Tibial artery (tissue), 4 donors: ENCODE results near the gene GPR161.

Experiments
- DNase-seq, 2 donors: peaks; one replicate each; pipeline ENCODE4 v3.0.0-alpha.2; 2019
- H3K27ac ChIP-seq, 2 donors: fragments of 200-600 bp; sonication (generic) in 1 of 2; 1 replicate in 1 of 2; 2 replicates in 1 of 2; pipeline ENCODE4 v1.5.1; 2018 to 2019; ENCODE audit warnings: mild to moderate bottlenecking in 1 of 2
- H3K27me3 ChIP-seq, 2 donors: fragments of 200-600 bp; sonication (generic) in 1 of 2; one replicate each; pipeline versions ENCODE4 v1.5.1 to v1.6.0; 2016 to 2019
- H3K36me3 ChIP-seq, 3 donors: fragments of 200-600 bp; sonication (generic) in 2 of 3; one replicate each; pipeline ENCODE4 v1.5.1; 2016 to 2019; ENCODE audit warnings: mild to moderate bottlenecking in 2 of 3
- H3K4me1 ChIP-seq, 4 donors: fragments of 200-600 bp; sonication (generic) in 2 of 4; 1 replicate in 3 of 4; 2 replicates in 1 of 4; pipeline ENCODE4 v1.5.1; 2016 to 2019
- H3K4me3 ChIP-seq, 2 donors: fragments of 200-600 bp; sonication (generic) in 1 of 2; 1 replicate in 1 of 2; 2 replicates in 1 of 2; pipeline ENCODE4 v1.5.1; 2018 to 2019; ENCODE audit warnings: mild to moderate bottlenecking in 2 of 2
- H3K9me3 ChIP-seq, 3 donors: fragments of 200-600 bp; sonication (generic) in 1 of 3; one replicate each; pipeline ENCODE4 v1.5.1; 2016 to 2019
- intact Hi-C: fragments of 100-400 bp; cut with DNase I; formaldehyde crosslinking; loops from one replicate; pipeline ENCODE4 v1.15.0; 2023; ENCODE audit warnings: low total_unique reads
- TF ChIP-seq, protein P1 (sequence below), 2 experiments: fragments of 200-600 bp in 1 of 2; fragments of 450-650 bp in 1 of 2; IDR thresholded peaks; one replicate each; pipeline ENCODE4 v1.5.1; 2017 to 2019; ENCODE audit warnings: antibody characterized with exemption in 2 of 2, mild to moderate bottlenecking in 1 of 2, moderate library complexity in 1 of 2

The GPR161 gene

DNA sequence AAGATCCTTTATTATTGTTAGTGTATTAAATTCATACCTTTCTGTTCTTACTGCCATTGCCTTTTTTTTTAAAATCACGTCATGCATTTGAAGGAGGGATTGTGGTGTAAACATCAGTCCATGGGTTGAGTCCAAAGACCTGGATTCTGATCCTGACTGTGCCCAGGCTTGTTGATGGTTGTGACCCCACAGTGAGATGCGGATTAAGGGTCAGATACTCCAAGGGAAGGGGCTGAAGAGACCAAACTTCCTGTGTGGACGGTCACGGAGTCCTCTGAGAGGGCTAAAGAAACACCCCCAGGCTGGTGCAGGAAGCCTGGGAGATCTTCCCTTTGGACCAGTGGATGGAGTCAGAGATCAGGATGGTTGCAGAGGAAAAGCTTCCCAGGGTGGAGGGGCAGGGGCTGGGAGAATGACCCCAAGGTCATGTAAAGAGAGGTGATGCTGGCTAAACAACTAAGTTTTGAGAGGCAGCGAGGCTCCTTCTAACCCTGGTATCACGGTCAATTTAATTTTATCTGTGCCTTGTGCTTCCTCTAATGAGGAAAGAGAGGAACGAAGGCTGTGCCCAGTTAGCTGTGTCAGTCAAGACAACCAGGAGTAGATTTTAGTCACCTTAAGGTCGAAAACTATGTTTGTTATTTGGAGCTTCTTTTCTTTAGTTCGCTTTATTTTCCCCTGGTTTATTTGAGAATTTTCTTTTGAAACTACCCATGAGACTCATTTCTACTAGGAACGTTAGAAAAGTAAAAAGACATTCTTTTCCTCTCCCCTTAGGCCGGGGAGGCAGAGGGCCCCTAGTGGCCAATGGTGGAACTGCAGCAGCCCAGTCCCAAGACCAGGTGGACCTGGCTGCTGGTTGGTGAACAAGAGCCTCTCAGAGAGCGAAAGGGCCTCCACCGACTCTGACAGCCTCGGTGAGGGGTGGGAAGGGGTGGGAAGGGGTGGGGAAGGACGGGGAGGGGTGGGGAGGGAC, 8.7 kb upstream of the GPR161 start:
- no peaks in the 10 kb centered on the region for H3K27me3 ChIP-seq
- intact Hi-C loops = loop anchor here (10.0 kb wide), 1 partner anchor 61 kb away; no protein-coding TSS in a partner anchor
- H3K4me1 ChIP-seq = peaks cover 0 to 9% (median 0%) of the 10 kb centered on the region in 4 donors
- peak; percentile 83 to 90 for DNase-seq
- no peaks in the 10 kb centered on the region for H3K9me3 ChIP-seq
- H3K27ac ChIP-seq = peak overlapping the region in 1 of 2 donors; percentile 33
- no peaks in the 10 kb centered on the region for H3K36me3 ChIP-seq
- no peak overlapping the region for H3K4me3 ChIP-seq
- TF ChIP-seq, protein P1, sequence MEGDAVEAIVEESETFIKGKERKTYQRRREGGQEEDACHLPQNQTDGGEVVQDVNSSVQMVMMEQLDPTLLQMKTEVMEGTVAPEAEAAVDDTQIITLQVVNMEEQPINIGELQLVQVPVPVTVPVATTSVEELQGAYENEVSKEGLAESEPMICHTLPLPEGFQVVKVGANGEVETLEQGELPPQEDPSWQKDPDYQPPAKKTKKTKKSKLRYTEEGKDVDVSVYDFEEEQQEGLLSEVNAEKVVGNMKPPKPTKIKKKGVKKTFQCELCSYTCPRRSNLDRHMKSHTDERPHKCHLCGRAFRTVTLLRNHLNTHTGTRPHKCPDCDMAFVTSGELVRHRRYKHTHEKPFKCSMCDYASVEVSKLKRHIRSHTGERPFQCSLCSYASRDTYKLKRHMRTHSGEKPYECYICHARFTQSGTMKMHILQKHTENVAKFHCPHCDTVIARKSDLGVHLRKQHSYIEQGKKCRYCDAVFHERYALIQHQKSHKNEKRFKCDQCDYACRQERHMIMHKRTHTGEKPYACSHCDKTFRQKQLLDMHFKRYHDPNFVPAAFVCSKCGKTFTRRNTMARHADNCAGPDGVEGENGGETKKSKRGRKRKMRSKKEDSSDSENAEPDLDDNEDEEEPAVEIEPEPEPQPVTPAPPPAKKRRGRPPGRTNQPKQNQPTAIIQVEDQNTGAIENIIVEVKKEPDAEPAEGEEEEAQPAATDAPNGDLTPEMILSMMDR (IDR thresholded peaks at IDR 0.05) = peak; percentile 91 to 98

DNA sequence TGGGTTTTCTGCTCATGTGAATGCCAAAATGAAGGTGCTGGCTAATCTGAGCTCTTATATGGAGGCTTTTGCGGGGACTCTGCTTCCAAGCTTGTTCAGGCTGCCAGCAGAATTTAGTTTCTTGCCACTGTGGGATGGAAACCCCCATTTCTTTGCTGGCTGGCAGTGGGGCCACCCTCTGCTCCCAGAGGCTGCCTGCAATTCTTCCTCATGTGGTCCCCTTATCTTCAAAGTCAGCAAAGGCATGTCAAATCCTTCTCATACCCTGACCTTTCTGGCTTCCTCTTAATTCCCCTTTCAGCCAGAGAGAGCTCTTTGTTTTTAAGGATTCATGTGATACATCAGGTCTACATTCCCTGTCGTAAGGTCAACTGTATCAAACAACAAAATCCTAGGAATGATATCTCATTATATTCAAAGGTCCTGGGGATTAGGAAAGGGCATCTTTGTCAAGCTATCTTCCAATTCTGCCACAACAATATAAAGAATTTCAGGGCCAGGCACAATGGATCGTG, 5.2 kb upstream of the GPR161 start:
- Histone ChIP-seq H3K27me3 (no peaks in the 10 kb centered on the region), H3K4me3 (no peak overlapping the region), H3K36me3 (no peaks in the 10 kb centered on the region), H3K4me1 (peaks cover 0 to 10% (median 1%) of the 10 kb centered on the region in 4 donors), H3K9me3 (no peaks in the 10 kb centered on the region), H3K27ac (no peak overlapping the region)
- intact Hi-C loops = loop anchor here (10.0 kb wide), 1 partner anchor 57 kb away; no protein-coding TSS in a partner anchor
- DNase-seq = no peak
- TF ChIP-seq, protein P1 (IDR thresholded peaks at IDR 0.05) = no peak

DNA sequence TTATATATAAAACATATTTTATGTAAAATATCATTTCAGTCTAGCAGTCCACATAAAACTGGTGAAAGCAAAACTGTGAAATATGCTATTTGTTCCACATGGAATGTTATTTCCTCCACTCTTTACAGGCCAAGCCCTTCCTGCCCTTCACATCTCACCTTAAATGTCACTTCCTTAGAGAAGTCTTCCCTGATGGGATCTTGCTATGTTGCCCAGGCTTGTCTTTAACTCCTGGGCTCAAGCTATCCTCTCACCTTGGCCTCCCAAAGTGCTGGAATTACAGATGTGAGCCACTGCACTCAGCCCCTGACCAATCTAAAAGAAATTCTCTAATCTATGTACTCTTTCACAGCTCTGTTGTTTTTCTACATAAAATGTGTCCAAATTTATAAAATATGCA, 2.3 kb upstream of the GPR161 start:
- DNase-seq = no peak
- Histone ChIP-seq H3K9me3 (no peaks in the 10 kb centered on the region), H3K4me3 (no peak overlapping the region), H3K4me1 (peaks cover 0 to 23% (median 18%) of the 10 kb centered on the region in 4 donors), H3K27me3 (no peaks in the 10 kb centered on the region), H3K27ac (no peak overlapping the region), H3K36me3 (no peaks in the 10 kb centered on the region)
- intact Hi-C loops = no loop called here
- TF ChIP-seq, protein P1 (IDR thresholded peaks at IDR 0.05) = no peak

DNA sequence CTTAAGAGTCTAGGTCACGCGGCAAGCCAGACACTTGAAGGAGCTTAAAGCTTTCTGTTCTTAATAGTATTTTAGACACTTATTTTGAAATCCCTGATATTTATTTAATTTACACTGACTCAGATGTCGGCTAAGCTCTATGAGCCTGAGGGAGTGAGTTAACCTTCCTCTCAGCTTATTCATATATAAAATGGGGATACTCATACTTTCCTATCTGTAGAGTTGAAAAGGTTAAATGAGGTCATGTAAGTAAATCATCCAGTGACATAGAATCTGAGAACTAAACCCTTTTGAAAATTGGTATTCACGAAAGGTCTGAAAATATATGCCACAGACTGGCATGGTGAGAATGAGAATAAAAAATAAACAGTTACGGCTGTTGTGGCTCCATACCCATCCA, 1.4 kb upstream of the GPR161 start:
- no peaks in the 10 kb centered on the region for H3K9me3 ChIP-seq
- no peak overlapping the region for H3K4me3 ChIP-seq
- peaks cover 0 to 23% (median 18%) of the 10 kb centered on the region in 4 donors for H3K4me1 ChIP-seq
- no peaks in the 10 kb centered on the region for H3K27me3 ChIP-seq
- H3K36me3 ChIP-seq = no peaks in the 10 kb centered on the region
- peak overlapping the region; percentile 84 to 85 for H3K27ac ChIP-seq
- TF ChIP-seq, protein P1 (IDR thresholded peaks at IDR 0.05) = no peak
- intact Hi-C loops = no loop called here
- no peak for DNase-seq

DNA sequence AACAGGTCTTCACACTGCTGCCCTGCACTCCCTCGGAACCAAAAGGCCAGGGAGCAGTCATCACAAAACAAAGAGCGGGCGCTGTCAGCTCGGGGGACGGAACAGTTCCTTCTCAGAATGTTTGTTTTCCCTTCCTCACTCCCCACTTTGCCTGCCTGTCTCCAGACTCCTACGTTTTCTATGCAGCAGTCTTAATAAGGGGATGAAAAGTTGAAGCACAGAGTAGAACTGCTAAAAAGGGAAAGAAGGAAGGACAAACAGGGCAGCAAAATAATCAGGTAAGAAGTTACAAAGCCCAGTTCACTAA, 738 bp upstream of the GPR161 start:
- intact Hi-C loops = no loop called here
- DNase-seq = no peak
- TF ChIP-seq, protein P1 (IDR thresholded peaks at IDR 0.05) = no peak
- H3K9me3 ChIP-seq = no peaks in the 10 kb centered on the region
- peaks cover 0 to 23% (median 18%) of the 10 kb centered on the region in 4 donors for H3K4me1 ChIP-seq
- H3K27ac ChIP-seq = peak overlapping the region; percentile 84 to 85
- no peaks in the 10 kb centered on the region for H3K36me3 ChIP-seq
- no peaks in the 10 kb centered on the region for H3K27me3 ChIP-seq
- peak overlapping the region; percentile 86 to 94 for H3K4me3 ChIP-seq
